Measurements from ENCODE around the gene IL22.

IL22 gene

GRCh38 chr12:68268967-68269366, 15.6 kb upstream of the IL22 start:
- TF ChIP-seq, protein P1, sequence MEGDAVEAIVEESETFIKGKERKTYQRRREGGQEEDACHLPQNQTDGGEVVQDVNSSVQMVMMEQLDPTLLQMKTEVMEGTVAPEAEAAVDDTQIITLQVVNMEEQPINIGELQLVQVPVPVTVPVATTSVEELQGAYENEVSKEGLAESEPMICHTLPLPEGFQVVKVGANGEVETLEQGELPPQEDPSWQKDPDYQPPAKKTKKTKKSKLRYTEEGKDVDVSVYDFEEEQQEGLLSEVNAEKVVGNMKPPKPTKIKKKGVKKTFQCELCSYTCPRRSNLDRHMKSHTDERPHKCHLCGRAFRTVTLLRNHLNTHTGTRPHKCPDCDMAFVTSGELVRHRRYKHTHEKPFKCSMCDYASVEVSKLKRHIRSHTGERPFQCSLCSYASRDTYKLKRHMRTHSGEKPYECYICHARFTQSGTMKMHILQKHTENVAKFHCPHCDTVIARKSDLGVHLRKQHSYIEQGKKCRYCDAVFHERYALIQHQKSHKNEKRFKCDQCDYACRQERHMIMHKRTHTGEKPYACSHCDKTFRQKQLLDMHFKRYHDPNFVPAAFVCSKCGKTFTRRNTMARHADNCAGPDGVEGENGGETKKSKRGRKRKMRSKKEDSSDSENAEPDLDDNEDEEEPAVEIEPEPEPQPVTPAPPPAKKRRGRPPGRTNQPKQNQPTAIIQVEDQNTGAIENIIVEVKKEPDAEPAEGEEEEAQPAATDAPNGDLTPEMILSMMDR (IDR thresholded peaks at IDR 0.05; ENCODE audit: borderline replicate concordance, control extremely low read depth, extremely low read depth, insufficient read depth, missing control alignments) = no peak

DNA sequence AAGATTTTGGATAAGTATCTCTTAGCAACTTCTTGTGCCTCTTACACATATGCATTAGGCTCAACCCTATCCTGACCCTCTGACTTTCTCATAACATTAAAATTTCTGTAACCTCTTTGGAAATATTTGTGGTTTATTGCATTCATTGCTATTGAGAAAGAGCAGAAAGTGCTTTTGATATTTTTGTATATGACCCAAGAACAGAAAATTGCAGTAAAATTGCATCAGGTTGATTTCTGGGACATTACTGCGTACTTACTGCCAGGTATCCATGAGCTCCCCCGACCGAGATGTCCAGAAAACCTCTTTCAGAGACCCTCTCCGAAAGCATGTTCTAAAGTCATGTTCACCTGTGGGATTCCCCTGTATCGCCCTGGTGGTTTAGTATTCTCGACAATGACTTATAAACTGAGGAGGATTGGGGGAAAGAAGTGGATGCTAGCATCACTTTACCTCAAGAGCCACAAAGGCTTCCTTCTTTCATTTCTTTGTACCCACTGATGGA, 14.5 kb upstream of the IL22 start:
- TF ChIP-seq, protein P1 (IDR thresholded peaks at IDR 0.05; ENCODE audit: borderline replicate concordance, control extremely low read depth, extremely low read depth, insufficient read depth, missing control alignments) = no peak
- in situ Hi-C loops (cut with MboI; ENCODE audit: low sequenced_read_pairs, unreplicated experiment) = no loop called here
- DNase-seq (ENCODE audit: low spot score) = no peak

More at GRCh38 chr12:68268967-68269366, 15.6 kb upstream of the IL22 start:
- no peak for DNase-seq (ENCODE audit: low spot score)
- in situ Hi-C loops (cut with MboI; ENCODE audit: low sequenced_read_pairs, unreplicated experiment) = no loop called here

DNA sequence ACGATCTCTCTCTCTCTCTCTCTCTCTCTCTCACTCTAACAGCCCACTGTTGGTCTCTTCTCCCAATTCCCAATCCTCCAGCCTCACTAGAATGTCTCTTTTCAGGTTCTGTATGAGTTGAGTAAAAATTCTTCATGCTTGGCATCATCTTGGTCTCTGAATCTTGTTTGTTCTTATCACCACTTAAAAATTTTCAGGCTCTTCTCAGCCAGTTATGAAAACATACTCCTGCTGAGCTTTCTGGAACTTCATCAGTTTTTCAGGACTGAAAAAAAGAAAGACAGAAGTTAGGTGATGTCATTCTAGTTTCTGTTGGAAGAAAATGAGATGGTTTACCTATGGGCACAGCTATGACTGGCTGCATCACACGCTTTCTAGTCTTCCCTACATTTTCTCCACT, 11.5 kb upstream of the IL22 start:
- TF ChIP-seq, protein P1 (IDR thresholded peaks at IDR 0.05; ENCODE audit: borderline replicate concordance, control extremely low read depth, extremely low read depth, insufficient read depth, missing control alignments) = no peak
- DNase-seq (ENCODE audit: low spot score) = no peak
- in situ Hi-C loops (cut with MboI; ENCODE audit: low sequenced_read_pairs, unreplicated experiment) = no loop called here

GRCh38 chr12:68264158-68264855, 10.9 kb upstream of the IL22 start:
- in situ Hi-C loops (cut with MboI; ENCODE audit: low sequenced_read_pairs, unreplicated experiment) = no loop called here
- TF ChIP-seq, protein P1 (IDR thresholded peaks at IDR 0.05; ENCODE audit: borderline replicate concordance, control extremely low read depth, extremely low read depth, insufficient read depth, missing control alignments) = no peak
- DNase-seq (ENCODE audit: low spot score) = no peak

GRCh38 chr12:68263366-68263765, 10.0 kb upstream of the IL22 start:
- TF ChIP-seq, protein P1 (IDR thresholded peaks at IDR 0.05; ENCODE audit: borderline replicate concordance, control extremely low read depth, extremely low read depth, insufficient read depth, missing control alignments) = no peak
- DNase-seq (ENCODE audit: low spot score) = no peak
- in situ Hi-C loops (cut with MboI; ENCODE audit: low sequenced_read_pairs, unreplicated experiment) = no loop called here

DNA sequence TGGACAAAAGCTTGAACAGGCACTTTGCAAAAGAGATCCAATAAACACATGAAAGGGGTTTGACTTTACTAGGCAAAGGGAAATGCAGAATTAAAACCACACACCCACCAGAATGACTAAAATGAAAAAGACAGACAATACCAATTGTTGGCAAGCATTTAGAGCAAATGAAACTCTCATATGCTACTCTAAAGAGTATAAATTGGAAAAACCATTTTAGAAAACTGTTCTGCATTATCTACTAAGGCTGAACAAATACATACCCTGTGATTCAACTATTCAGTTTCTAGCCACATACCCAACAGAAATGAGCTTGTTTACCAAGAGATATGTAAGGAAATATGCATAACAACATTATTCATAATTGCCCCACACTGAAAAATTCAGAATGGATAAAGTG, 8.5 kb upstream of the IL22 start:
- TF ChIP-seq, protein P1 (IDR thresholded peaks at IDR 0.05; ENCODE audit: borderline replicate concordance, control extremely low read depth, extremely low read depth, insufficient read depth, missing control alignments) = no peak
- DNase-seq (ENCODE audit: low spot score) = no peak
- in situ Hi-C loops (cut with MboI; ENCODE audit: low sequenced_read_pairs, unreplicated experiment) = no loop called here

All from GM13976 (cell line).